Stimulated activated CD8-positive, alpha-beta memory T cell treated with anti-CD3 and anti-CD28 coated beads, Interleukin-15, amount 100 ng/mL, for 4 hours (primary cell): ENCODE measurements around the gene NSG1.

ENCODE experiments used
- DNase-seq, 2 donors: peaks; one replicate each; pipeline ENCODE4 v3.0.0-alpha.2; 2020; ENCODE audit warnings: low read depth in 2 of 2

The NSG1 gene

GRCh38 chr4:4395849-4396627 is 9.1 kb downstream of the NSG1 start:
- DNase-seq = no peak

DNA sequence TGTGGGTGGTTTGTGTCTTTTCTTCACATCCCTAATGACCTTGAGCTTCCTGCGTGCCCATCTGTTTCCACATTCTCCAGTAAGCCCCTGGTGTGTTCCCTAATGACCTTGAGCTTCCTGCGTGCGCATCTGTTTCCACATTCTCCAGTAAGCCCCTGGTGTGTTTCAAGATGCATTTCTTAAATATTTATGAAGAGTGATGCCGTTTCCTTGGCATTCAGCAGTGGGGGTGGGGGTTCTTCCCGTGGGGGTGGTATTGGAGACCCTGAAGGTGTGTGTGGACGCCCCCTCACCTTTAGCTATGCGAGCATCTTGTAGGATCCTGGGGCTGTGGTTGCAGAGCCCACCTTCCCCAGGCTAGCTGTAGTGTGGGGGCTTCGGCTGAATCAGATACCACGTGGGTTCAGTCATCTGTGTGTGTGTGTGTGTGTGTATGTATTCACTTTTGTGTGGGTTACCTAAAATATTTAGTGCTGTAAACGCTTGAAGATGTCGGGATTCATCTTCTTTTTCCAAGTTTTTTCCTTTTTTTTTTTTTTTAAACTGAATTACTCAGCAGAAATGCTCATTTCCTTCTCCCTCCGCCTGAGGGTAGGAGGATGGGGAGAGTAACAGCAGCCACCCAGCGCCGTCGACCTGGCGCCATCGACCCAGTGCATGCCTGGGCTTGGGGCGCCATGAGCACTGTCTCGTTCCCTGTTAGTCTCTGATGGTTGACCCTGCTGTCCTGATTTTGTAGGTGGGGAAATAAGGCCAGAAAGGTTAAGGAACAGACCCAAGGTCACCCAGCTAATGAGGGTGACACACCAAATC is 9.9 kb downstream of the NSG1 start:
- no peak for DNase-seq

DNA sequence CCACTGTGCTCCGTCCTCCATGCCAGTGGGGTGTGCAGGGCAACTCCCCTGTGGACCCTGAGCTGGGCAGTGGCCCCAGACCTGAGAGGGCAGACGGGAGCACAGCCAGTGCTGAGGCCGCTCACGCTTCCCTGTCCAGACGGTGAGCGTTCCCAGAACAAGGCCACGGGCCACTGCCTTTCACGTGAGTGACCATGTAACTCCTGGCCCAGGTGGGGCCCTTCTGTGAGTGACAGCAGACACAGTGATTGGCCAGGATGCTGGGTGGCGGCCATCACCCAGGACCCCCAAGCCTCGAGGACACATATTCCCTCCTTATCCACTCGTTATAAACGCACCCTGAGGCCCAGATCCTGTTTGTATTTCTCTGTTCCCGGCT is 10.5 kb downstream of the NSG1 start:
- no peak for DNase-seq

GRCh38 chr4:4398430-4398829 is 11.5 kb downstream of the NSG1 start:
- DNase-seq = no peak

DNA sequence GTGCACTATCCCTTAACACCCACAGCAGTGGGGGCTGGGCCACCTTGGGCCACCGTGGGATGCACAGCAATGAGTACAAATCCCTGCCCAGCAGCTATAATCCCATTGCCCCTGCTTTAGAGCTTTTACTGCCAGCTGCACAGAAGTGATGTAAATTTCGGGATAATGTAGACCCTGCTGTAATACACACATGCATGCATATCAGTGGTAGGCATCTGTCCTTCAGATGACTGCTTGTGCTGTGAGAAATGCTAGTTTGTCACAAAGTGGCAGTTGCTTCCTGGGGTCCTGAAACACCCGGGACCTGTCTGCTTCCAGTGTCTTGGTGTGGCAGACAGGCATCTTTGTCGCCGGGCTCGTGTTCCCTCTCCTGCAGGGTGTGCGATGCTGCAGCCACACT is 14.1 kb downstream of the NSG1 start:
- no peak for DNase-seq

DNA sequence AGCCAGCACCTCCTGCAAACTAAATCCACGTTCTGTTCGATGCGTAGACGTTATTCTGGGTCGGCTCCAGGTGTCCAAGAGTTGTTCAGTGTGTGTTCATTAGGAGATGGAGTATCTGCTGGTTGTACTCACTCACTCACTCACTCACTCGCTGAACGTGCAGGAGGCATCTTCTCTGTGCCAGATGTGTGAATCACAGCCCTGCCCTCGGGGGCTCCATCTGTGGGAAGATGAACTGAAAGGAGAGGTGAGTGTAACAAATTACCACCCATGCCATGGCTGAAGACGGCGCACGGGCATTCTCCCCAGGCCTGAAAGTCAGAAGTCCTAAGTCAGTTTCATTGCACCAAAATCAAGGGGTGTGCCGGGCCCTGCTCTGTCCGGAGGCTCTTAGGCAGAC is 16.1 kb downstream of the NSG1 start:
- no peak for DNase-seq

DNA sequence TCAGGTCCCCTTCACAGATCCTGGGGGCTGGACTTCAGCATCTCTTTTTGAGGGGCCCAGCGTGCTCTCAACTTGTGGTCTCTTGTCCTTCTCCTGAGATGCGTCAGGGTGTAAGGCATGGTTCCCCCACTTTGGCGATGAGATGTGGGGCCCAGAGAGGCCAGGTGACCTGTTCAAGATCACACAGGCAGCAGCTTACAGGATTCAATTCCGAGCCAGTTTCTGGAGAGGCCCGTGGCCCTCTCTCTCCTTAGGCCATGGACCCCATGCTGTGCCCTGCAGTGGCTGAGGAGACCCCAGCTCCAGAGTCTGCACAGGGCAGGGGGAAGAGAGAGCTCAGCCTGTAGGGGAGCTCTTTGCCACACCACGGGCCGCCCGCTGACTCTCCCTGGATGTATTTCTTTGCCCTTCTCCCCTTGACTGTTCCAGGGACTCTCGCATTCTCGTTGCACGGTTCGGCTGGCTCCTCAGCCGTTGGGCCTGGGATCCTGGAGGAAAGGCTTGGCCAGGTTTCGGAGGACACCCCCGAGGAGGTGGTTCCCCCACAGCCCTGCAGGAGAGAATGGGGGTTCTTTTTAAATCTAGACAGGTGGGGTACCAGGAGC is 18.6 kb downstream of the NSG1 start:
- no peak for DNase-seq

- no peak for DNase-seq
Observed at GRCh38 chr4:4406455-4407298, 19.8 kb downstream of the NSG1 start.

DNA sequence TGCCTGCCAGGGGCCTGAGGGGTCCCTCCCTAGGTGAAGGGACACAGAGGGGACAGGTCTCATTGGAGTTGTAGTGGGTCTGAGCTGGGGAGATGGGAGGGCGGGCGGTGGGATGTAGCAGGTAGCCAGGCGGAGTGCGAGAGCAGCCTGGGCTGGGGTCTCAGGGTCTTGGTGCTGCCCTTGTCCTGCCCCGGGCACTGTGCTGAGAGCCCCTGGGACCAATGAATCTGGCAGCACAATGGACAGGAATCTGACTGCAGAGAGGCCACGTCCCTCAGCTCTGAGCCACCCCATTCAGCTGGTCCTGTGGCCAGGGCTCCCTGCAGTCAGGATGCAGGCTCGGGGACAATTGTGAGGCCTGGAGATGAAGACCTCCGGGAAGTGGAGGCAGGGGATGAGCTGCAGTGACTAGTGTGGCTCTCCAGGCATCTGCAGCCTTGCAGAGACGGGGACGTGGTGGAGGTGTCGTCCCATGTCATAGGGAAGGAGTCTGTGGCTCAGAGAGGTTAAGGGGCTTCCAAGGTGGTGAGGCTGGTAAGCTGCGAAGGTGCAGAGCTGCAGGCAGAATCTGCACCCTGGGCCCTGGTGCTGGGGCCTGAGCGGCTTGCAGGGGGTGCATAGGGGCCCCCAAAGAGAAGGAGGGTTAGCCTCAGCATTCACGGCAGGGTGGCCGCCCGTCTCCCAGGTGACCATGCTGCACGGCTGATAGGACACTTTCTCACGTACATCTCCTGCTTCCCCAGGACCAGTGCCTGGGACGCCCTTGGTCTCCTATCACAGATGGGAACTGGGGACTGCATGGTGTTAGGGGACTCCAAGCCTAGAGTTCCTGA is 20.6 kb downstream of the NSG1 start:
- DNase-seq = no peak

- no peak for DNase-seq
Observed at GRCh38 chr4:4408132-4408523, 21.2 kb downstream of the NSG1 start.

DNA sequence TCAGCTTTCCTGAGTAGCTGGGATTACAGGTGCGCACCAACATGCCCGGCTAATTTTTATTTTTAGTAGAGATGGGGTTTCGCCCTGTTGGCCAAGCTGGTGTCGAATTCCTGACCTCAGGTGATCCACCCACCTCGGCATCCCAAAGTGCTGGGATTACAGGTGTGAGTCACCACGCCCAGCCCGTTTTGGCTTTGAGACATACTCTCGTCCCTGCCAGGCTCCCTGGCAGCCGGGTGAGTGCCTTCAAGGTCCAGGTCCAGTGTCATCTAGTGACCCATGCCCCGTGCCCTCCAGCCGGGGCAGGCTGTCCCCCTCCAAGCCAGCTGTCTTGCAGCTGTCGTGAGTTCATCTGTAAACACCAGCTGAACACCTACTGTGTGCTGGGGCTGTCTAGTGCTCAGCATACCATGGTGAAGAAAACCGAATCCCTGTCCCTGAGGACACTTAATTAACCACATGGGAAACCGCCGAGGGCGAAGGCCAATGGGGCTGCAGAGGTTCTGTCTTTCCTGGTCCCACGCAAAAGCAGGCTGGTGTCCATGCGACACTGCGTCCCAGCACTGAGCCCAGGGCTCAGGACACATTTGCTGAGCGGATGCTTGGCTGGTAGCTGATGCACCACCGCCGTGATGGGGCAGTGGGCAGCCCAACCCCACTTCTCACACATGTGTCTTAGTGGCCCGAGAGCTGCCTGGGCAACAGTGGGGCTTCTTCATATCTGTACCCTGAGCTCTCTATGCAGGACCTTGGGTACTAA is 21.9 kb downstream of the NSG1 start:
- no peak for DNase-seq

DNA sequence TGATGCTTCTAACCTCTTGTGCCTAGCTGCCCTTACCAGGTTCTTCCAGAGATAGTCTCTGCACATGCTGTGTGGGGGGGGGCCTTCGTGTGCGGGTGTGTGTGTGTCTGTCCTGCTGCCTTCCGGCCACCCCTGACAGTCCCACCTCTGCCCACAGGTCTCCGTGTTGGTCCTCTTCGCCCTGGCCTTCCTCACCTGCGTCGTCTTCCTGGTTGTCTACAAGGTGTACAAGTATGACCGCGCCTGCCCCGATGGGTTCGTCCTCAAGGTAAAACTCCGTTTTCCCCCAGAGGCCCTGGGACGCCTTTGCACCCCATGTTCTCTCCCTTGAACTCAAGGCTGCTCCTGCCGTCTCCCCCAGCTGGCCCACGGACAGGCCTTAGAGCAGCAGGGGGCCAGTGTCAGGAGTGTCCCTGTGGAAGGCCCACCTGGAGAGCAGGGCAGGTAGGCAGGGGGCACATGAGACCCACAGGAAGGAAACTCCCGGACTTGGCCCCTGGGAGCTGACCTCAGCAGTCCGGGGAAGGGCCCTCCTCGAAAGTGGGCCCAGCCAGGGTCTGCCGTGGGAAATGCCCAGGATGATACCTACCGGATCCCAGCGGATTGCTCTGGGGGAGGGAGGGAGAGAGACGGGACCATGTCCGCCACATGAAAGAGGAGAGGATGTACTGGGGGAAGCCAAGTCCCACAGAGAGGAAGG is 22.7 kb downstream of the NSG1 start:
- DNase-seq = no peak

- DNase-seq = no peak
Observed at GRCh38 chr4:4410271-4410670, 23.4 kb downstream of the NSG1 start.

GRCh38 chr4:4411906-4412305 is 25.0 kb downstream of the NSG1 start:
- DNase-seq = no peak

GRCh38 chr4:4412641-4413372 is 25.9 kb downstream of the NSG1 start:
- no peak for DNase-seq

DNA sequence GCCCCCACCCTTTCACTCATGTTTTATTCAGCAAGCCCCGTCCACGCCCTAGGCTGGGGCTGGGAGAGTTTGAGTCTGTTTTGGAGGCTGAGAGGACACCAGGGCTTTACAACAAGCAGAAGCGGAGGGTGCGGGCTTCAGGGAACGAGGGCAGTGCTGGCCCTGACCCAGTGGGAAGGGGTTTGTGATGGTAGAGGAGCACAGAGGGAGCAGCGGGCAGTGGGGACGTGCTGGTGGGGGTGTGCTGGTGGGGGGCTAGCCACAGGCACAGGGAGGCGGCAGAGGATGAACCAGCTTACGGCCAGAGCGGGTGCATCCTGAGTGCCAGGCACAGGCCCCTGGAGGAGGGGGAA is 26.4 kb downstream of the NSG1 start:
- DNase-seq = no peak

- DNase-seq = no peak
Observed at GRCh38 chr4:4413806-4414205, 26.9 kb downstream of the NSG1 start.

- no peak for DNase-seq
Observed at GRCh38 chr4:4415107-4415805, 28.4 kb downstream of the NSG1 start.
